Measurements from ENCODE around the gene TNFRSF25.

TNFRSF25 gene

GRCh38 chr1:6419804-6420453, 46.0 kb downstream of the TNFRSF25 start, which contains the start of gene HES2:
HES2 (minus strand) TSS chr1:6419919; CDS start chr1:6419820, 99 bp downstream.
- in situ Hi-C loops (cut with HindIII; ENCODE audit: low sequenced_read_pairs), result no loop called here

DNA sequence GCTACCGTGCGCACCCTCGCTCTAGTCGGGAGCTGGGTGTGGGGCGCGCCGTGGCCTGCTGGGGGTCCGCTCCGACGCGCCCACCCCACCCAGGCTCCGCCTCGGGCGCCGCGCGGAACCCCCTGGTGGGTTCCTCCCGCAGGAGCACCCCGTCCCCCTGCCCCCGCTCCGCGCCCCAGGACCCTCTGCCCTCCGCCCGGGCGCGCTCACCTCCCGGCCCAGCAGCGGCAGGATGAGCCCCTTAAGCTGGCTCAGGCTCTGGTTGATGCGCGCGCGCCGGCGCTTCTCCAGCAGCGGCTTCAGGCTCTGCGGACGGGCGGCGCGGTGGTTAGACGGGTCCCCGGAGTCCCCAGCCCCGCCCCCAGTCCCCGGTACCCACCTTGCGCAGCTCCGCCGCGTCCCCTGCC, 46.6 kb downstream of the TNFRSF25 start:
- in situ Hi-C loops (cut with HindIII; ENCODE audit: low sequenced_read_pairs), result no loop called here

DNA sequence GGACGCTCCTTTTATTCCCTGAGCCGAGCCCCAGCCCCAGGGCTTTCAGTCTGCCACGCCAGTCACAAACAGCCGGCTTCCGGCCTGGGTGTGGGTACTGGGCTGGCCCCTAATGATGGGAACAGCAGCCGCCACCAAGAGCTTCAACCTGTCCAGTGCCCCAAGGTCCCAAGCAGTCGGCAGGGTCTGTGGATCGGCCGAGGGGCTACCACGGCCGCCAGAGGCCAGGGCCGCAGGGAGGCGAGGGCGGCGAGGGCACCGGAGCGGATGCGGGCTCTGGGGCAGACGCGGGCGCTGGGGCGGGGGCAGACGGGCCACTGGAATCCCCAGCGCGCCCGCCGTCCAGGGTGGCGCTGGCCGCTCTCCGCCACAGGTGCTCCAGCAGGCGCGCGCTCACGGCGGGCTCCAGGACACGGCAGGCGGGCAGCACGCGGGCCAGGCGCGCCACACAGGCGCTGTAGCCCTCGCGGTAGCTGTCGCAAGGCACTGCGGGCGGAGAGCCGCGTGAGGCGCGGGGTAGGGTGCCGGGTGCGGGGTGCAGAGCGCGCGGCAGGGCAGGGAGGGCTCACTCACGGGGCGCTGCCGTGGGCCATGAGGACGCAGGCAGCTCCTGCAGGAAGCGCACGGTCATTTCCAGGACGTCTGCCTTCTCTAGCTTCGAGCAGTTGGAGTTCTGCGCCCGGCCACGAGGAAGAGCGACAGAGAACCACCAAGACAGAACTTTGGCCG, 47.1 kb downstream of the TNFRSF25 start:
- in situ Hi-C loops (cut with HindIII; ENCODE audit: low sequenced_read_pairs), result no loop called here

DNA sequence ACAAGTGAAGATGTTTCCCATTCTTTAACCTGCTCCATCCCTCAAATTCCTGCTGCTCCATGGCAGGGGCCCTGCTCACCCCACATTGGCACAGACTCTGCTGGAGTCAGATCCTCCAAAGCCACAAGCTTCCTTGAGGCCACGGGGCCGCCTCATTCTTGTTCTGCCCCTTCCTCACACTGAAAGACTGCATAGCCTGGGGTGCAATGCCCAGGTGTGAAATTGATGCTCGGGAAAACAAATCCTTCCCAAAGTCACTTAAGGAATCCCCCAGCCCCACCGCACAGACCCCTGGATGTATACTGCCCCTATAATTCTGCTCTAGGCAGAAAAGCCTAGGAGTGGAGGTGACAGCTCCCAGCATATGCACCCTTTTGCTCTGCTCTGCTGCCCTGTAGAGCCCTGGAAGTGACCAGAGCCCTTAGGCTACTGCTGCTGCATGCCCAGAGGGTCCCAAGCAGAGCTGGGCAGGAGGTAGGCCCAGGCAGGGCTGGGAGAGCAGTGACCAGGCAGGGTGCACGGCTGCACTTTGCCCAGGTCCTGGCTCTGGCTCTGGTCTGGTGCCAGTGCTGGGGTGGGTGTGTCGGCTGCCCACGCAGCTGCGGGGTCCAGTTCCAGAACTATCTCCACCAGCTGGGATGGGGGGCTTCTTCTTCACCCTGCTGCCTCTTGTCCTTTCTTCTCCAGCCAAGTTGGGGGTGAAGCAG, 47.9 kb downstream of the TNFRSF25 start:
- in situ Hi-C loops (cut with HindIII; ENCODE audit: low sequenced_read_pairs), result no loop called here

DNA sequence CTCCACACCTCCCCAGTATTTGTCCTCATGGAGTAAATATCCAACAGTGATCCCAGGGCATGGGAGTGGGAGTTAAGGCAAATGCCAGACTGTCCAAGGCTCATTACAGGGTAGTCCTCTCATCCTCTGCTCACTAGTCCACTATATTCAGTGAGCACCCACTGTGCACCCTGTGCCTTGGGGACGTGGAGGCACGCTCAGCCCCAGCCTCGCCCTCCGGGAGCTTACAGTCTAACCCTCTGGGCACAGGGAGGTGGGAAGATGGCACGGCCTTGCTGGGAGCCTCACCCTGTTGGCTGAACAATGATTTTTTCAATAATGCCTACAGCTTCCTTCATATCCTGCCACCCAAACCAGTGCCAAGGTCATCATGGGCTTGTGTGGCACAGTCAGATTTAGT, 49.1 kb downstream of the TNFRSF25 start:
- in situ Hi-C loops (cut with HindIII; ENCODE audit: low sequenced_read_pairs), result no loop called here

- in situ Hi-C loops (cut with HindIII; ENCODE audit: low sequenced_read_pairs), result no loop called here
Measured at GRCh38 chr1:6416295-6416656, 49.7 kb downstream of the TNFRSF25 start.

- in situ Hi-C loops (cut with HindIII; ENCODE audit: low sequenced_read_pairs), result no loop called here
Measured at GRCh38 chr1:6414881-6415626, 50.9 kb downstream of the TNFRSF25 start.

DNA sequence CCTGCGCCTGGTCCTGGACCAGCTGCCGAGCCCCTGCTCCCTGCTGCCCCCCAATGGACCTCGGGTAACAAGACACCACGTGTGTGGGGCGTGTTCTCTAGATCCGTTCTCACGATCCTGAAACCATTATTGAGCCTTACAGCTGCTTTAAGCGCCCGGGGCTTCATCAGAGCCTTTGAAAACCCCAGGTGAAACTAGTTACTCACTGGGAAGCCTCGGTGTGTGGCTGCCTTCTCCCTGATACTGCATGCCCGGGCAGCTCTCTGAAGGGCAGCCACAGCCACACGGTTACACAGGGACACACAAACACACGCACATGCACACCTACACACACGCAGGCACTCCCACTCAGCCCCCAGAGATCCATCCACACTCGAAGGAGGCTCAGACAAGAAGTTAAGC, 51.5 kb downstream of the TNFRSF25 start:
- in situ Hi-C loops (cut with HindIII; ENCODE audit: low sequenced_read_pairs), result no loop called here

GRCh38 chr1:6412896-6413295, 53.1 kb downstream of the TNFRSF25 start:
- in situ Hi-C loops (cut with HindIII; ENCODE audit: low sequenced_read_pairs), result no loop called here
